ENCODE data around the gene C12orf56. TPM values are rescaled to one million over a fixed set of nuclear protein-coding genes. Genes with fewer than 3 reads are reported as not detected.

Gene C12orf56
- total and polyA plus RNA-seq, 3 donors from 2014 or later, result 4.2 to 21.8 (median 13.1) TPM

DNA sequence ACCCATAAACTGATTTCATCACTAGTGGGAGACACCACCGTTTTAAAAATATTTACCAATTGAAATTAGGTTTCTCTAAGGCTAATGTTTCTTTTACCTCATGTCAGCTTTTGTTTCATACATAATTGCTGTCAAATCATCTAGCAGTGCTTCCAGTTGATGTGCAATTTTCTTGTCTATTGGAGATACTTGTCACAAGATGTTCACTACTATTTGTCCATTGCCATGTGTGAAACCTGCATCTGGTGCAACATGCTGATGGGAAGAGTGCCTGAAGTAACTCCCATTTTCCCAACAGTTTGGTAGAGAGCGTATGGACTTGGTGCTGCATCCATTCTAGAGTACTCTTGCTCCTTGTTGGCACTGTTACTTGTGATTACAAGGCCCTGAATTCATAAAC, 23.3 kb upstream of the C12orf56 start:
- DNase-seq, result no peak
- Histone ChIP-seq H3K27ac (no peak overlapping the region), H3K4me3 (no peak overlapping the region), H3K9me3 (no peaks in the 10 kb centered on the region), H3K27me3 (no peaks in the 10 kb centered on the region), H3K4me1 (no peaks in the 10 kb centered on the region), H3K36me3 (ENCODE audit: low read depth, missing control alignments) (no peaks in the 10 kb centered on the region)
- 92 to 93% methylated on average over 2 of the region's 2 CpGs for whole genome bisulfite sequencing, 2 donors
- TF ChIP-seq CTCF (IDR thresholded peaks at IDR 0.05) (no peak), POLR2A (IDR thresholded peaks at IDR 0.05) (no peak)
- intact Hi-C loops (cut with DNase I; ENCODE audit: low total_unique reads), result no loop called here

DNA sequence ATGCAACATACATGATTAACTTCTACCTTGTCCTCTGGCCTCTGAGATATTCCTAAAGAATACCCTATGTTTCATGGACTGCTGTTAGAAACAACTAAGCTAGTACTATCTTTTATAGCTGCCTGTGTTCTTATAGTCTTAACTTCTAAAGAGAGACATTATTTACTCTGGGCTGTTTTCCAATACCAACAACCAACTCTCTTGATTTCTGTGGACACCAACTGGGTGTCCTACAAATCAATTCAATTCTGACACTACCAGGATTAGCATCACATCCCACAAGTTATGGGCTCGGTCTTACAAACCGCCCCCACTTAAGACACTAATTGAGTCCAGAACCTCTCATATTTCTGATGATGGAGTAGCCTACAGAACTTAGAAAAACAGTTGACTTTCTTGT, 21.9 kb upstream of the C12orf56 start:
- no peak for TF ChIP-seq POLR2A (IDR thresholded peaks at IDR 0.05)
- no peak for TF ChIP-seq CTCF (IDR thresholded peaks at IDR 0.05)
- no peaks in the 10 kb centered on the region for H3K36me3 ChIP-seq (ENCODE audit: low read depth, missing control alignments)
- H3K9me3 ChIP-seq, result no peaks in the 10 kb centered on the region
- 81 to 89% methylated on average over 2 of the region's 2 CpGs for WGBS, 2 donors
- intact Hi-C loops (cut with DNase I; ENCODE audit: low total_unique reads), result no loop called here
- no peaks in the 10 kb centered on the region for H3K27me3 ChIP-seq
- no peak overlapping the region for H3K27ac ChIP-seq
- H3K4me1 ChIP-seq, result peaks cover 5% of the 10 kb centered on the region
- H3K4me3 ChIP-seq, result no peak overlapping the region
- no peak for DNase-seq

- no peak for DNase-seq
- no peak overlapping the region for H3K4me3 ChIP-seq
- no peaks in the 10 kb centered on the region for H3K36me3 ChIP-seq (ENCODE audit: low read depth, missing control alignments)
- H3K27me3 ChIP-seq, result no peaks in the 10 kb centered on the region
- H3K4me1 ChIP-seq, result peaks cover 5% of the 10 kb centered on the region
- H3K27ac ChIP-seq, result no peak overlapping the region
- 91 to 97% methylated on average over 2 of the region's 2 CpGs for WGBS, 2 donors
- H3K9me3 ChIP-seq, result no peaks in the 10 kb centered on the region
- TF ChIP-seq CTCF (IDR thresholded peaks at IDR 0.05) (no peak), POLR2A (IDR thresholded peaks at IDR 0.05) (no peak)
- intact Hi-C loops (cut with DNase I; ENCODE audit: low total_unique reads), result no loop called here
Measured at GRCh38 chr12:64411427-64411826, 20.9 kb upstream of the C12orf56 start.

DNA sequence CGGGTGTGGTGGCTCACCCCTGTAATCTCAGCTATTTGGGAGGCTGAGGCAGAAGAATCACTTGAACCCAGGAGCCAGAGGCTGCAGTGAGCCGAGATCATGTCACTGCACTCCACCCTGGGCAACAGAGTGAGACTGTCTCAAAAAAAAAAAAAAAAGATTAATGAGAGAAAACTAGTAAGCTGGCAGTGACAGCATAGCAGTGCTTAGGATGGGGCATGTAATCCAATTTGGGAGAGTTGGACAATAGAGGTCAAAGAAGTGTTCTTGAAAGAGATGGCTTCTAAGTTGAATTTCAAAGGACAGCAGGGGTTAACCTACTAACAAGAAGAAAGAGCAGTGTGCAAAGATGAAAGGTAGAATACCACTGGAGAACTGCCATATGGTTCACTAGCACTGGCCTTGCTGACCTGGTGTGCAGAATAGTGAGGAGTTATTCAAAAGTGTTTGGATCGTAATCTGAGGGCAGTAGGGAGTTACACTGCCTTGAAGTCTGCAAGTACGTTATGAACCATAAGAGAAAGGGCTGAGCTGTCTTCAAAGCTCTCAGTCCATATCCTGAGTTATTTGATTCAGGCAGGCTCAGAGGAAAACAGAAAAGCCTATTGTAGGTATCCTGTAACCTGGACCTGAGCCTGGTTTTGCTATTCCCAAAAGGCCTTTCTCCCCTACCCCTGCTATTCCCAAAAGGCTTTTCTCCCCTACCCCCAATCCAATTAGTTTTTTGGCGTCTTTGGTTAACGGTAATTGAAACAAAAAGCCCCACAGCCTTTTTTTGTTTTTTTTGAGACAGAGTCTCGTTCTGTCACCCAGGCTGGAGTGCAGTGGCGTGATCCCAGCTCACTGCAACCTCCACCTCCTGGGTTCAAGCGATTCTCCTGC, 17.0 kb upstream of the C12orf56 start:
- 65 to 71% methylated on average over 9 of the region's 9 CpGs for WGBS, 2 donors
- Histone ChIP-seq H3K27me3 (no peaks in the 10 kb centered on the region), H3K4me1 (peaks cover 5% of the 10 kb centered on the region), H3K9me3 (no peaks in the 10 kb centered on the region), H3K36me3 (ENCODE audit: low read depth, missing control alignments) (no peaks in the 10 kb centered on the region), H3K4me3 (no peak overlapping the region), H3K27ac (no peak overlapping the region)
- intact Hi-C loops (cut with DNase I; ENCODE audit: low total_unique reads), result no loop called here
- TF ChIP-seq POLR2A (IDR thresholded peaks at IDR 0.05) (no peak), CTCF (IDR thresholded peaks at IDR 0.05) (no peak)
- DNase-seq, result no peak
